K562 (cell line): ENCODE results near the gene IZUMO4. TPM values are rescaled to one million over a fixed set of nuclear protein-coding genes. Genes with fewer than 3 reads are reported as not detected.

Experiments
- ATAC-seq: fragments of 200-7000 bp; cut with Tn5 transposase; 3 replicates; pipeline ENCODE4 v1.9.1; 2020; ENCODE audit warnings: moderate library complexity
- BruUV-seq: library from RNA; stranded (reverse); fragments of 400-500 nt; replicated peaks from 2 replicates; lab custom pipeline; 2021; lab: Mats Ljungman, UMichigan
- CTCF ChIA-PET: fragments of 300-600 bp; formaldehyde crosslinking; extraction: SDS; loops from one replicate; lab custom pipeline; 2021; ENCODE audit warnings: low intra/inter-chr PET ratio; lab: Yijun Ruan, JAX
- POLR2A ChIA-PET: fragments of 300-600, 350-650 bp; sonication (Branson Sonifier 250); formaldehyde crosslinking; extraction: SDS; loops from one replicate; lab custom pipeline; 2021; ENCODE audit warnings: antibody characterized with exemption, inconsistent platforms; lab: Yijun Ruan, JAX
- DNase-seq, 4 experiments: peaks; one replicate each; pipeline versions ENCODE4 v3.0.0 to v3.0.0-alpha.2; 2011 to 2018; ENCODE audit warnings: low spot score in 3 of 4, mixed read lengths in 3 of 4; ENCODE audit errors: extremely low read depth in 1 of 4
- FAIRE-seq: peaks from 2 replicates; lab custom pipeline; 2011; peaks lifted over from hg19 to GRCh38; lab: Jason Lieb, UNC
- H2AFZ ChIP-seq: 2 replicates; pipeline ENCODE4 v1.6.0; 2011; ENCODE audit warnings: low read depth, low read length, control low read depth, inconsistent platforms
- H3K27ac ChIP-seq: fragments of 200-600 bp; 3 replicates; pipeline ENCODE4 v1.8.0; 2011; ENCODE audit warnings: low read depth, mild to moderate bottlenecking, control low read depth, inconsistent platforms, low read length, moderate library complexity, mixed read lengths; ENCODE audit errors: extremely low read depth
- H3K27me3 ChIP-seq, 2 experiments: fragments of 300-600 bp in 1 of 2; 2 replicates in 1 of 2; 3 replicates in 1 of 2; pipeline versions ENCODE4 v1.6.0 to v1.8.0; 2011; ENCODE audit warnings: inconsistent platforms in 2 of 2, low read length in 2 of 2, mild to moderate bottlenecking in 1 of 2, mixed read lengths in 1 of 2, moderate library complexity in 1 of 2; ENCODE audit not compliant: control insufficient read depth in 2 of 2, insufficient read depth in 2 of 2
- H3K36me3 ChIP-seq: fragments of 300-600 bp; 3 replicates; pipeline ENCODE4 v1.8.0; 2011; ENCODE audit warnings: mild to moderate bottlenecking, low read length, inconsistent platforms; ENCODE audit not compliant: control insufficient read depth, insufficient read depth
- H3K4me1 ChIP-seq, 2 experiments: fragments of 200-600 bp in 1 of 2; replicated peaks in 1 of 2; 2 replicates in 1 of 2; 3 replicates in 1 of 2; pipeline versions ENCODE4 v1.5.1 to v1.8.0; 2011; ENCODE audit warnings: inconsistent platforms in 2 of 2, low read length in 2 of 2, mild to moderate bottlenecking in 1 of 2, mixed read lengths in 1 of 2, moderate library complexity in 1 of 2; ENCODE audit not compliant: control insufficient read depth in 2 of 2, insufficient read depth in 2 of 2
- H3K4me2 ChIP-seq: 2 replicates; pipeline ENCODE4 v1.6.1; 2011; ENCODE audit warnings: low read length, control low read depth, inconsistent platforms, mixed read lengths; ENCODE audit not compliant: insufficient read depth
- H3K4me3 ChIP-seq: fragments of 200-600 bp; sonication (generic), shearing (Covaris generic); 2 replicates; pipeline ENCODE4 v1.5.1; 2016; ENCODE audit warnings: control low read depth, inconsistent platforms
- H3K79me2 ChIP-seq: fragments of 200-600 bp; 3 replicates; pipeline ENCODE4 v1.8.0; 2011; ENCODE audit warnings: low read length, inconsistent platforms; ENCODE audit not compliant: control insufficient read depth, insufficient read depth
- H3K9ac ChIP-seq, 2 experiments: 2 replicates each; pipeline versions ENCODE4 v1.6.0 to v1.6.1; 2011; ENCODE audit warnings: low read depth in 2 of 2, low read length in 2 of 2, control low read depth in 1 of 2, inconsistent platforms in 1 of 2, mild to moderate bottlenecking in 1 of 2, mixed read lengths in 1 of 2; ENCODE audit not compliant: insufficient read depth in 1 of 2
- H3K9me1 ChIP-seq: one replicate; pipeline ENCODE4 v1.6.0; 2011; ENCODE audit warnings: inconsistent platforms, mild to moderate bottlenecking, low read length, moderate library complexity; ENCODE audit not compliant: control insufficient read depth, insufficient read depth
- H3K9me3 ChIP-seq: replicated peaks from 2 replicates; pipeline ENCODE4 v1.5.1; 2011; ENCODE audit warnings: low read depth, low read length, inconsistent platforms; ENCODE audit not compliant: control insufficient read depth, insufficient read depth
- H4K20me1 ChIP-seq: replicated peaks from 2 replicates; pipeline ENCODE4 v1.6.1; 2011; ENCODE audit warnings: low read length, inconsistent platforms, mixed read lengths; ENCODE audit not compliant: control insufficient read depth, insufficient read depth
- ETV6 ChIP-seq, 3 experiments: fragments of 150-350 bp in 1 of 3; sonication (generic) in 1 of 3; formaldehyde crosslinking in 1 of 3; IDR thresholded peaks; 2 replicates each; pipeline versions ENCODE4 v1.6.1 to v1.8.0; 2014 to 2022; ENCODE audit warnings: borderline replicate concordance in 2 of 3, low read depth in 2 of 3, antibody characterized with exemption in 1 of 3, low read length in 1 of 3, mild to moderate bottlenecking in 1 of 3, missing genetic modification reagents in 1 of 3
- POLR2AphosphoS5 ChIP-seq: IDR thresholded peaks from 2 replicates; pipeline ENCODE4 v1.6.1; 2011; ENCODE audit warnings: mild to moderate bottlenecking, low read depth, low read length, moderate library complexity; ENCODE audit not compliant: control insufficient read depth, insufficient read depth
- ZNF830 ChIP-seq: fragments of 250-450 bp; sonication (Bioruptor Pico); IDR thresholded peaks from 2 replicates; pipeline ENCODE4 v1.5.0; 2021; ENCODE audit warnings: mild to moderate bottlenecking
- WGBS: fragments of 100-300 bp; shearing (Covaris generic); methylation state at CpG from one replicate; pipeline ENCODE4 v1.1.6; 2016; ENCODE audit warnings: low coverage, mixed read lengths; ENCODE audit not compliant: insufficient coverage; ENCODE audit errors: missing lambda C conversion rate; 5-methylcytosine and 5-hydroxymethylcytosine counted together
- in situ Hi-C: fragments of 300-500 bp; cut with MboI; formaldehyde crosslinking; loops from 4 replicates; pipeline ENCODE4 v1.15.0; 2018; ENCODE audit warnings: inconsistent platforms, mixed read lengths
- intact Hi-C: fragments of 100-400 bp; cut with micrococcal nuclease; formaldehyde crosslinking; loops from 2 replicates; pipeline ENCODE4 v1.14.2; 2022
- polyA plus RNA-seq, 8 experiments: library from polyadenylated mRNA; depleted of rRNA in 4 of 8; stranded (reverse) in 5 of 8; unstranded in 3 of 8; fragments of >200 nt; fragmentation: Nextera tagmentation in 2 of 8; fragmentation: Illumina TruSeq in 1 of 8; extraction: Ambion mirVana in 2 of 8; extraction: Trizol in 1 of 8; gene quantifications; 2 replicates each; pipeline versions ENCODE4 v1.2.1 to v1.2.3, GENCODE V29; 2011 to 2014; ENCODE audit warnings: inconsistent platforms in 1 of 8, missing spikeins in 1 of 8
- total RNA-seq, 7 experiments: library from RNA; depleted of rRNA in 6 of 7; stranded (reverse); fragments of >200 nt in 6 of 7; fragmentation: Illumina TruSeq in 2 of 7; extraction: Trizol in 2 of 7; gene quantifications; 2 replicates each; pipeline versions ENCODE4 v1.2.1 to v1.2.3, GENCODE V29; 2011 to 2021; ENCODE audit warnings: low replicate concordance in 1 of 7

IZUMO4 gene
- total and polyA plus RNA-seq, 9 of the 15 experiments (the other 6 are each of a cell fraction or from before 2014, with no cell fraction given): 0.07 to 3.9 (median 1.2) TPM

DNA sequence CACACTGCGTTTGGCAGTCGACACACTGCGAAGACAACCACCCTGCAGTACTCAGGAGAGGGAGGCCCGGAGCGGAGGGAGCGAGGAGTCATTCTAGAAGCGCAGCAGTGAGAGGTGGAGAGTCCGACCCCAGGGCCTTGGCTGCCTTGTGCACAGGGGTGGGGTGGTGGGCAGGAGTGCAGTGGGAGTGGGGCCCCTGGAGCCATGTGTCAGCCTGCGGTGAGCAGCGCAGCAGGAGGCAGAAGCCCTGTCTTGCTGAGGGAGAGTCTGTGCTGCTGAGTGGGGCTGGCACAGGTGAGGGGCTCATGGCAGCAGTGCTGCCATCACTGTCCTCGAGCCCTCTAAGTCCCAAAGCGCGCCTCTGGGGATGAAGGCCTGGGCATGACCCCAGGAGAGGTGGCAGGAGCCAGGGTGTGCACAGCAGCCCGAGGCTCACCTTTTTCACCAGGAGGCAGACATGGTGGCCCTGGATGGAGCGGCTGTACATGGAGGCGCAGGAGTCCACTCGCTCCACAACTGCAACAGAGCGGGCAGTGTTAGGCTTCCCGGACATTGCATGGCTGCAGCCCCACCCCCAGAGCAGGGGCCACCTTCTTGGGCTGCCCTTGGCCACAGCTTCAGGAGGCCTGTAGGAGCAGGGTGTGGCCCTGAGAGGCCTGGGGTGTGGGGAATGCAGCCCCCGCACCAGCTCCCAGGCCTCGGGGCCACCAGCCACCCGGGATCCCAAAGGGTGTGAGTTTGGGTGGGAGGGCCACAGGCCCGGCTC lies 11.7 kb downstream of the IZUMO4 start:
- H3K4me2 ChIP-seq: no peak overlapping the region
- intact Hi-C loops: no loop called here
- no peak for TF ChIP-seq POLR2AphosphoS5
- no peak for TF ChIP-seq ETV6 (IDR thresholded peaks at IDR 0.05; ENCODE audit: borderline replicate concordance in 1 of 2, low read depth in 2 of 2, low read length in 1 of 2)
- TF ChIP-seq ETV6 (CRISPR knock-in tag; IDR thresholded peaks at IDR 0.05; ENCODE audit: borderline replicate concordance): no peak
- TF ChIP-seq ZNF830 (CRISPR knock-in tag): no peak
- TF ChIP-seq, all 486 proteins: peak for 0
- Histone ChIP-seq H3K9me3 (peaks cover 3% of the 10 kb centered on the region), H3K9ac (no peak overlapping the region), H4K20me1 (peaks cover 3% of the 10 kb centered on the region; the same call in 1 of the 2 replicates), H3K4me3 (no peak overlapping the region), H3K36me3 (peaks cover 90% of the 10 kb centered on the region), H3K27me3 (no peaks in the 10 kb centered on the region; a peak in 1 of 5 replicates), H3K79me2 (peaks cover 7% of the 10 kb centered on the region; the same call in 1 of the 3 replicates), H3K9me1 (no peaks in the 10 kb centered on the region), H2AFZ (no peak overlapping the region), H3K4me1 (peaks cover 0 to 13% of the 10 kb centered on the region in 2 experiments; a peak in 1 of 5 replicates), H3K27ac (no peak overlapping the region)
- CTCF ChIA-PET: no interaction called here
- BruUV-seq: no TSS peak
- in situ Hi-C loops: no loop called here
- no peak for DNase-seq
- FAIRE-seq: no peak
- POLR2A ChIA-PET: interaction anchor here (0.8 kb wide), 1 partner anchor 59 kb away, joined by 3 read pairs; no protein-coding TSS in a partner anchor
- ATAC-seq: no peak
- 94% methylated on average over 22 of the region's 23 CpGs for WGBS
